GM12874 (cell line): ENCODE data around the gene CKAP5.

Experiments
- TF ChIP-seq, protein P1 (sequence below): IDR thresholded peaks from 2 replicates; pipeline ENCODE4 v1.5.1; 2011; ENCODE audit warnings: low read depth, mild to moderate bottlenecking, control low read depth, low read length, moderate library complexity; ENCODE audit not compliant: insufficient read depth

Gene CKAP5

DNA sequence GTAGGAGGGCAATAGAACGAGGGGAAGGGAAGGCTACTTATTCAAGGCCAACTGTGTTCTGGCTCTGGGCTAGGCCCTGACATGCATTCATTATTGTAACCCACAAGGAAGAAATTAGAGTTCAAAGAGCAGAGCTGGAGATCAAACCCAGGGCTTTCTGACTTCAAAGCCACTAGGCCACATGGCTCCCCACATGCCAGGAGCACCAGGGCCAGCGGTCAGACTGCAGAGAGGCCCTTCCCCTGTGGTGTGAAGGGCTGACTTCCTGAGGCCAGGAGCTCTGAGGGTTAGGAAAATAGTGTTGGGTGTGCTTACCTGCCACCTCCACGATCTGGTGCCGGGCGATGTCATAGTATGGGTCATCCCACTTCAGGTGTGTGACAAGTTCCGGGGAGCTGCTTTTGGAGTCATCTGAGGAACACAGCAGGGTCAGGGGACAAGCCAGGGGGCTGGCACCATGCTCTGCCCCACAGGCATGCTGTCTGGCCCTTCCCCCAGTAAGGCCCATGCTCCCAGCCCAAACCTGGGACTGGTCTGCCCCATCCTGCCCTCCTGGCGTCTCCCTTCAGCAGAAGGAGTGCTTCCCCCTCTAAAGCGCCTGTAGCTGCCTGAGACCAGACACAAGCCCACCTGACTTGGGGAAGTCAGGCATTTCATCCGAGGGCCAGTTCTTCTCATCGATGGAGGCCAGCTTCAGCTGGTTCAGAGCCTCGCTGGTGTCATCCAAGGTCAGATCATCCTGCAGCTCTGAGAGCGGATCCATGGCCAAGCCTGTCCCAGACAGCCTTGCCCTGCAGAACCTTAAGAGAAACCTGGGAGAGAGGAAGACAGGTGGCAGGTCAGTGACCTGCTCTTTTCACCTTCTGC, 150.5 kb downstream of the CKAP5 start:
- TF ChIP-seq, protein P1, sequence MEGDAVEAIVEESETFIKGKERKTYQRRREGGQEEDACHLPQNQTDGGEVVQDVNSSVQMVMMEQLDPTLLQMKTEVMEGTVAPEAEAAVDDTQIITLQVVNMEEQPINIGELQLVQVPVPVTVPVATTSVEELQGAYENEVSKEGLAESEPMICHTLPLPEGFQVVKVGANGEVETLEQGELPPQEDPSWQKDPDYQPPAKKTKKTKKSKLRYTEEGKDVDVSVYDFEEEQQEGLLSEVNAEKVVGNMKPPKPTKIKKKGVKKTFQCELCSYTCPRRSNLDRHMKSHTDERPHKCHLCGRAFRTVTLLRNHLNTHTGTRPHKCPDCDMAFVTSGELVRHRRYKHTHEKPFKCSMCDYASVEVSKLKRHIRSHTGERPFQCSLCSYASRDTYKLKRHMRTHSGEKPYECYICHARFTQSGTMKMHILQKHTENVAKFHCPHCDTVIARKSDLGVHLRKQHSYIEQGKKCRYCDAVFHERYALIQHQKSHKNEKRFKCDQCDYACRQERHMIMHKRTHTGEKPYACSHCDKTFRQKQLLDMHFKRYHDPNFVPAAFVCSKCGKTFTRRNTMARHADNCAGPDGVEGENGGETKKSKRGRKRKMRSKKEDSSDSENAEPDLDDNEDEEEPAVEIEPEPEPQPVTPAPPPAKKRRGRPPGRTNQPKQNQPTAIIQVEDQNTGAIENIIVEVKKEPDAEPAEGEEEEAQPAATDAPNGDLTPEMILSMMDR = no peak

DNA sequence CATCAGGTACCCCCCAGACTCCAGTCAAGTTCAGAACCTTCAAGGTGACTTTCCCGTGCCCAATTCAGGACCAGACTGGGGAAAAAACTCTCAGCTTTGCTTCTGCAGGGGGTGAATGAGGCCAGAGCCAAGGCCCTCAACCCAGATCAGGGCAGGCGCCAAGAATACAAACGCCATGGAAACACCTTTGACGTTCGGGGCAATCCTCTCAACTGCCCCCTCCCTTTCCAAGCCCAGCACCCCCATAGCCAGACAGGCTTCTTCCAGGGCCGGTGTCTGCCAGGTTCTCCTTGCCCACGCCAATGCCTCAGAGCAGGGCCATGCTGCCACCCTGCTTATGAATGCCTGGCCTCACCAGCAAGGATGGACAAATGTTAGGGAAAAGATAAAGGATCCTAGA, 151.5 kb downstream of the CKAP5 start:
- TF ChIP-seq, protein P1 = no peak

DNA sequence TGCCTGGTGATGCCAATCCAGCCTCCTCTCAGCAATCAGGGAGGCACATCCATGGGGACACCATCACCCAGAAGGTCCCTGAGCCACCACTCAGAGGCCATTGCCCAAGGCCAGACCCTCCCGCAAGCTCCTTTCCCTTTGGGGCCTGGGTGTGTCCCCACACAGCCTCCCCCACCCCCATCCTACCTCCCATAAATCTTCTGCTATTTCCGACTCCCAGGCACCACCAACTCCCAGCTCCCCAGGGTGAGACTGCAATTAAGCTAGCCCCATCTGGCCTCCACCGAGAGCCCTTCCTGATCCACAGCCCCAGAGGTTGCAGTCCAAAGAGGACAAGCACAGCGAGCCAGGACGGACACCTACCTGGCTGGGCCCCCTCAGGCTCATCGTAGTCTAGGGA, 152.0 kb downstream of the CKAP5 start:
- TF ChIP-seq, protein P1 = no peak

DNA sequence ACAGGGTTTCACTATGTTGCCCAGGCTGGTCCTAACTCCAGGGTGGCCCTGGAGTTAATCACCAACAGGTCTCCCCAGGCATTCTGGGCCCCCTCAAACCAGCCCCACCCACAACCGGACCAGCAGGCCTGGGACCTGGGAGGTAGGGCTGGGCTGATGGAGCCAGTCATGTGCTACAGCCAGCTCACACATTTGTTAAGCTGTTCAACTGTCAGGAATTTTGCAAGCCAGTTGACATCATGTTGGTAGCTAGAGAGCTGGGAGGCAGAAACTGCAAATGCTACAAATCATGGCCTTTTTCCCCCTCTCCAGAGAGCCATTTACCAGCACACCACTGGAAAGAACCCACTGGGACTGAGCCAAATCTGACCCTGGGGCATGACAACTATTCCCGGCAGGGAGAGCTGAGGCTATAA, 152.5 kb downstream of the CKAP5 start:
- TF ChIP-seq, protein P1 = no peak
